ENCODE results near the gene HLA-E. TPM values are rescaled to one million over a fixed set of nuclear protein-coding genes. Genes with fewer than 3 reads are reported as not detected.
A peak's percentile ranks its signal among the peaks of the same experiment; 100 is the strongest.
"Not testable (repeated sequence)": the region's sequence is repeated elsewhere in the genome, so short reads cannot be mapped to it uniquely, and the experiment has no call there.

Gene HLA-E
- total and polyA plus RNA-seq, 10 donors, result 514 to 2,111 (median 1,362) TPM

DNA sequence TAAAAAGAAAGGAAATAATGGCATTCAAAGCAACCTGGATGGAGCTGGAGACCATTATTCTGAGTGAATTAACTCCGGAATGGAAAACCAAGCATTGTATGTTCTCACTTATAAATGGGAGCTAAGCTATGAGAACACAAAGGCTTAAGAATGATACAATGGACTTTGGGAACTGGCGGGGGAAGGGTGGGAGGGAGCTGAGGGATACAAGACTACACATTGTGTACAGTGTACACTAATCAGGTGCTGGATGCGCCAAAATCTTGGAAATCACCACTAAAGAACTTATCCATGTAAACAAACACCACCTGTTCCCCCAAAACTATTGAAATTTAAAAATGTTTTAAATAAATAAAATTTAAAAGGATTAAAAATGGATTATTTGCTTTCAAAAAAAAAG, 4.1 kb upstream of the HLA-E start:
- H3K27me3 ChIP-seq (replicated peaks in 1 of 7), result peaks cover 4 to 27% (median 18%) of the 10 kb centered on the region in 7 donors
- H3K27ac ChIP-seq, result no peak overlapping the region
- no peaks in the 10 kb centered on the region for H3K9me3 ChIP-seq
- WGBS, 5 donors, result 92 to 97% (median 92%) methylated on average over 3 of the region's 3 CpGs
- peaks cover under 1 to 4% (median 2%) of the 10 kb centered on the region in 6 donors for H3K36me3 ChIP-seq
- TF ChIP-seq POLR2AphosphoS5 (IDR thresholded peaks at IDR 0.05) (no peak), POLR2A (IDR thresholded peaks at IDR 0.05) (no peak)
- TF ChIP-seq, protein P1, sequence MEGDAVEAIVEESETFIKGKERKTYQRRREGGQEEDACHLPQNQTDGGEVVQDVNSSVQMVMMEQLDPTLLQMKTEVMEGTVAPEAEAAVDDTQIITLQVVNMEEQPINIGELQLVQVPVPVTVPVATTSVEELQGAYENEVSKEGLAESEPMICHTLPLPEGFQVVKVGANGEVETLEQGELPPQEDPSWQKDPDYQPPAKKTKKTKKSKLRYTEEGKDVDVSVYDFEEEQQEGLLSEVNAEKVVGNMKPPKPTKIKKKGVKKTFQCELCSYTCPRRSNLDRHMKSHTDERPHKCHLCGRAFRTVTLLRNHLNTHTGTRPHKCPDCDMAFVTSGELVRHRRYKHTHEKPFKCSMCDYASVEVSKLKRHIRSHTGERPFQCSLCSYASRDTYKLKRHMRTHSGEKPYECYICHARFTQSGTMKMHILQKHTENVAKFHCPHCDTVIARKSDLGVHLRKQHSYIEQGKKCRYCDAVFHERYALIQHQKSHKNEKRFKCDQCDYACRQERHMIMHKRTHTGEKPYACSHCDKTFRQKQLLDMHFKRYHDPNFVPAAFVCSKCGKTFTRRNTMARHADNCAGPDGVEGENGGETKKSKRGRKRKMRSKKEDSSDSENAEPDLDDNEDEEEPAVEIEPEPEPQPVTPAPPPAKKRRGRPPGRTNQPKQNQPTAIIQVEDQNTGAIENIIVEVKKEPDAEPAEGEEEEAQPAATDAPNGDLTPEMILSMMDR (IDR thresholded peaks at IDR 0.05 in 8 of 11, conservative IDR thresholded peaks at IDR 0.05 in 3 of 11), result no peak
- H3K4me3 ChIP-seq, result no peak overlapping the region
- intact Hi-C loops (cut with DNase I; ENCODE audit: low total_unique reads), result loop anchor here (10.0 kb wide), 1 partner anchor 190 kb away; the partner anchor contains the start of gene DHX16
- DNase-seq, result no peak
- peaks cover 20 to 50% (median 34%) of the 10 kb centered on the region in 6 donors for H3K4me1 ChIP-seq

DNA sequence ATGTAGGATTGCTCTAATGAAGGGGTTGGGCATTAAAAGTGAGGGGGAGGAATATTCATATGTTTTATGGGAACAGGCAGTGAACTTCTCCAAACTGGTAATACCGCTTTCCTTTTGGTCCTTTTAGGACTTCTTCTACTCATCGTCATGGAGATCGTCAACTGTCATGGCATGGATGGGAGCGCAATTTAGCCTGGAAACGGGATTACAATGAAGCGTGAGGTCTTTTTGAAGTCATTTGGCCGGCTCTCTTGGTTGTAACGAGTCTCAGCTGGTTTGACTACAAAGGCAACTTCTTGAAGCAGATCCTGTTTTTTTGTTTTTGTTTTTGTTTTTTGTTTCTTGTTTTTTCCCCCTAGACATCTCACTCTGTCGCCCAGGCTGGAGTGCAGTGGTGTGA, 1.4 kb upstream of the HLA-E start:
- DNase-seq, result no peak
- Histone ChIP-seq H3K4me1 (peaks cover 27 to 55% (median 40%) of the 10 kb centered on the region in 6 donors), H3K27ac (peak overlapping the region in 5 of 8 donors; percentile 9 to 100 (median 100)), H3K9me3 (no peaks in the 10 kb centered on the region), H3K36me3 (peaks cover 8 to 31% (median 29%) of the 10 kb centered on the region in 6 donors), H3K4me3 (no peak overlapping the region), H3K27me3 (replicated peaks in 1 of 7) (peaks cover 0 to 5% (median 0%) of the 10 kb centered on the region in 7 donors)
- intact Hi-C loops (cut with DNase I; ENCODE audit: low total_unique reads), result loop anchor here (10.0 kb wide), 1 partner anchor 187 kb away; the partner anchor contains the start of gene DHX16
- WGBS, 5 donors, result 71 to 88% (median 73%) methylated on average over 9 of the region's 9 CpGs
- TF ChIP-seq POLR2A (IDR thresholded peaks at IDR 0.05) (no peak), POLR2AphosphoS5 (IDR thresholded peaks at IDR 0.05) (no peak)
- TF ChIP-seq, protein P1 (IDR thresholded peaks at IDR 0.05 in 8 of 11, conservative IDR thresholded peaks at IDR 0.05 in 3 of 11), result no peak

GRCh38 chr6:30488697-30489080, 620 bp upstream of the HLA-E start:
- H3K27me3 ChIP-seq (replicated peaks in 1 of 7); H3K9me3 ChIP-seq; DNase-seq: not testable (repeated sequence)
- H3K27ac ChIP-seq, result peak overlapping the region; percentile 88 to 100 (median 100)
- H3K4me3 ChIP-seq, result peak overlapping the region in 7 of 8 donors; percentile 96 to 100 (median 99)
- peaks cover 34 to 61% (median 46%) of the 10 kb centered on the region in 6 donors for H3K4me1 ChIP-seq
- intact Hi-C loops (cut with DNase I; ENCODE audit: low total_unique reads), result loop anchor here (10.0 kb wide), 1 partner anchor 186 kb away; the partner anchor contains the start of gene DHX16
- 88 to 92% (median 92%) methylated on average over 6 of the region's 6 CpGs for WGBS, 5 donors
- peaks cover 8 to 38% (median 37%) of the 10 kb centered on the region in 6 donors for H3K36me3 ChIP-seq

- WGBS, 5 donors, result 3 to 9% (median 5%) methylated on average over 35 to 38 of the region's 38 CpGs
- H3K27me3 ChIP-seq (replicated peaks in 1 of 7), result no peaks in the 10 kb centered on the region
- no peaks in the 10 kb centered on the region for H3K9me3 ChIP-seq
- DNase-seq, result peak; percentile 95
- peak overlapping the region; percentile 96 to 100 (median 99) for H3K4me3 ChIP-seq
- peaks cover 8 to 49% (median 44%) of the 10 kb centered on the region in 6 donors for H3K36me3 ChIP-seq
- intact Hi-C loops (cut with DNase I; ENCODE audit: low total_unique reads), result loop anchor here (5.0 kb wide), 1 partner anchor 42 kb away; no protein-coding TSS in a partner anchor
- TF ChIP-seq, protein P1 (IDR thresholded peaks at IDR 0.05 in 8 of 11, conservative IDR thresholded peaks at IDR 0.05 in 3 of 11), result peak in 2 of 11 experiments; percentile 7 to 31
- peak in 1 of 3 donors; percentile 25 for TF ChIP-seq POLR2AphosphoS5 (IDR thresholded peaks at IDR 0.05)
- no peak for TF ChIP-seq POLR2A (IDR thresholded peaks at IDR 0.05)
- peaks cover 50 to 69% (median 60%) of the 10 kb centered on the region in 6 donors for H3K4me1 ChIP-seq
- H3K27ac ChIP-seq, result peak overlapping the region; percentile 99 to 100 (median 100)
These were observed 942 bp downstream of the HLA-E start for GRCh38 chr6:30490026-30490876.
